ENCODE measurements around the gene EVI5.

DNA sequence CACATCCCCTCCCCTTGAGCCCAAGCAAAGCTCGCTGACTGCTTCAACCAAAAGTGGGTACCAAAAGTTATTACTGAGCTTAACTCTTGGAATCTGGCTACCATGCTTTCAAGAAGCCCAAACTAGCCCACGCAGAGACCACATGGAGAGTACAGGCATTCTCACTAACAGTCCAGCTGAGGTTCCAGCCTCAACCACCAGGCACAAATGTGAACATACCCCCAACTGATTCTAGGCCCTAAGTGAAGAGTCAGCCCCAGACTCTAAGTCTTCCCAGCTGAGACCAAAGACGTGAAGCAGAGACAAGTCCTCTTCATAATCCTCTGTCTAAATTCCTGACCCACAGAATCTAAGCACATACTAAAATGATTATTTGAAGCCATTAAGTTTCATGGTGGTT is 36.8 kb downstream of the EVI5 start:
- TF ChIP-seq, protein P1, sequence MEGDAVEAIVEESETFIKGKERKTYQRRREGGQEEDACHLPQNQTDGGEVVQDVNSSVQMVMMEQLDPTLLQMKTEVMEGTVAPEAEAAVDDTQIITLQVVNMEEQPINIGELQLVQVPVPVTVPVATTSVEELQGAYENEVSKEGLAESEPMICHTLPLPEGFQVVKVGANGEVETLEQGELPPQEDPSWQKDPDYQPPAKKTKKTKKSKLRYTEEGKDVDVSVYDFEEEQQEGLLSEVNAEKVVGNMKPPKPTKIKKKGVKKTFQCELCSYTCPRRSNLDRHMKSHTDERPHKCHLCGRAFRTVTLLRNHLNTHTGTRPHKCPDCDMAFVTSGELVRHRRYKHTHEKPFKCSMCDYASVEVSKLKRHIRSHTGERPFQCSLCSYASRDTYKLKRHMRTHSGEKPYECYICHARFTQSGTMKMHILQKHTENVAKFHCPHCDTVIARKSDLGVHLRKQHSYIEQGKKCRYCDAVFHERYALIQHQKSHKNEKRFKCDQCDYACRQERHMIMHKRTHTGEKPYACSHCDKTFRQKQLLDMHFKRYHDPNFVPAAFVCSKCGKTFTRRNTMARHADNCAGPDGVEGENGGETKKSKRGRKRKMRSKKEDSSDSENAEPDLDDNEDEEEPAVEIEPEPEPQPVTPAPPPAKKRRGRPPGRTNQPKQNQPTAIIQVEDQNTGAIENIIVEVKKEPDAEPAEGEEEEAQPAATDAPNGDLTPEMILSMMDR (IDR thresholded peaks at IDR 0.05), result no peak
- no peak for TF ChIP-seq POLR2AphosphoS5 (IDR thresholded peaks at IDR 0.05)
- TF ChIP-seq POLR2A (IDR thresholded peaks at IDR 0.05), result no peak
